Suprapubic skin (tissue), 4 donors: ENCODE data around the gene THAP11. TPM values are rescaled to one million over a fixed set of nuclear protein-coding genes. Genes with fewer than 3 reads are reported as not detected.
"Not testable (repeated sequence)": the region's sequence is repeated elsewhere in the genome, so short reads cannot be mapped to it uniquely, and the experiment has no call there.

Experiments
- DNase-seq, 2 donors: peaks; one replicate each; pipeline ENCODE4 v3.0.0-alpha.2; 2019; ENCODE audit warnings: low spot score in 2 of 2
- H3K27ac ChIP-seq: fragments of 200-600 bp; sonication (generic); one replicate; pipeline ENCODE4 v1.5.1; 2019
- H3K27me3 ChIP-seq: fragments of 200-600 bp; sonication (generic); one replicate; pipeline ENCODE4 v1.5.1; 2019
- H3K36me3 ChIP-seq: fragments of 200-600 bp; sonication (generic); one replicate; pipeline ENCODE4 v1.5.1; 2019
- H3K4me1 ChIP-seq: fragments of 200-600 bp; sonication (generic); one replicate; pipeline ENCODE4 v1.5.1; 2019
- H3K4me3 ChIP-seq: fragments of 200-600 bp; sonication (generic); one replicate; pipeline ENCODE4 v1.5.1; 2019; ENCODE audit warnings: mild to moderate bottlenecking
- H3K9me3 ChIP-seq: fragments of 200-600 bp; sonication (generic); one replicate; pipeline ENCODE4 v1.5.1; 2019
- EP300 ChIP-seq: sonication (generic); formaldehyde crosslinking; IDR thresholded peaks from one replicate; pipeline ENCODE4 v1.6.1; 2017; ENCODE audit warnings: antibody characterized with exemption
- POLR2A ChIP-seq, 2 donors: fragments of 450-650 bp; IDR thresholded peaks; one replicate each; pipeline ENCODE4 v1.6.1; 2017; ENCODE audit warnings: antibody characterized with exemption in 2 of 2, mild to moderate bottlenecking in 2 of 2, moderate library complexity in 2 of 2
- POLR2AphosphoS5 ChIP-seq, 3 donors: sonication (generic); formaldehyde crosslinking; IDR thresholded peaks; one replicate each; pipeline ENCODE4 v1.6.1; 2017; ENCODE audit warnings: antibody characterized with exemption in 3 of 3
- WGBS: methylation state at CpG from one replicate; pipeline ENCODE4 v1.1.5; 2018; 5-methylcytosine and 5-hydroxymethylcytosine counted together
- total RNA-seq, 4 donors: library from RNA; depleted of rRNA; stranded (reverse); fragments of >200 nt; gene quantifications; one replicate each; pipeline ENCODE4 v1.1.0, GENCODE V29; 2016
- TF ChIP-seq, protein P1 (sequence below), 2 donors: fragments of 200-600 bp in 1 of 2; fragments of 450-650 bp in 1 of 2; sonication (generic) in 1 of 2; IDR thresholded peaks; one replicate each; pipeline ENCODE4 v1.5.1; 2016 to 2019; ENCODE audit warnings: antibody characterized with exemption in 2 of 2, mild to moderate bottlenecking in 1 of 2, moderate library complexity in 1 of 2

The THAP11 gene
- total RNA-seq, 4 donors from 2014 or later, result 45.7 to 92.0 (median 76.4) TPM

- 87% methylated on average over 10 of the region's 10 CpGs for WGBS
- peak overlapping the region; percentile 76 for H3K4me3 ChIP-seq
These were observed 7.9 kb upstream of the THAP11 start for GRCh38 chr16:67834242-67834614.

DNA sequence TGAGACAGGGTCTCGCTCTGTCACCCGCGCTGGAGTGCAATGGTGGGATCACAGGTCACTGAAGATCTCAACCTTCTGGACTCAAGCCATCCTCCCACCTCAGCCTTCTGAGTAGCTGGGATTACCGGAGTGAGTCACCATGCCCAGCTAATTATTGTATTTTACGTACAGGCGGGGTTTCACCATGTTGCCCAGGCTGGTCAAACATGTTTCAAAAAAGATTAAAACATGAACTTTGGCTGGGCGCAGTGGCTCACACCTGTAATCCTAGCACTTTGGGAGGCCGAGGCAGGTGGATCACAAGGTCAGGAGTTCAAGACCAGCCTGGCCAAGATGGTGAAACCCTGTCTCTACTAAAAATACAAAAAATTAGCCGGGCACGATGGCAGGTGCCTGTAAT, 4.9 kb upstream of the THAP11 start:
- not testable (repeated sequence) for H3K27ac ChIP-seq, H3K36me3 ChIP-seq, H3K27me3 ChIP-seq, H3K4me3 ChIP-seq, DNase-seq, H3K9me3 ChIP-seq
- WGBS, result 92% methylated on average over 10 of the region's 10 CpGs
- peaks cover 25% of the 10 kb centered on the region for H3K4me1 ChIP-seq

More at GRCh38 chr16:67834242-67834614, 7.9 kb upstream of the THAP11 start:
- Histone ChIP-seq H3K27ac (no peak overlapping the region), H3K4me1 (peaks cover 24% of the 10 kb centered on the region), H3K9me3 (no peaks in the 10 kb centered on the region), H3K27me3 (no peaks in the 10 kb centered on the region), H3K36me3 (peaks cover 27% of the 10 kb centered on the region)
- TF ChIP-seq, protein P1, sequence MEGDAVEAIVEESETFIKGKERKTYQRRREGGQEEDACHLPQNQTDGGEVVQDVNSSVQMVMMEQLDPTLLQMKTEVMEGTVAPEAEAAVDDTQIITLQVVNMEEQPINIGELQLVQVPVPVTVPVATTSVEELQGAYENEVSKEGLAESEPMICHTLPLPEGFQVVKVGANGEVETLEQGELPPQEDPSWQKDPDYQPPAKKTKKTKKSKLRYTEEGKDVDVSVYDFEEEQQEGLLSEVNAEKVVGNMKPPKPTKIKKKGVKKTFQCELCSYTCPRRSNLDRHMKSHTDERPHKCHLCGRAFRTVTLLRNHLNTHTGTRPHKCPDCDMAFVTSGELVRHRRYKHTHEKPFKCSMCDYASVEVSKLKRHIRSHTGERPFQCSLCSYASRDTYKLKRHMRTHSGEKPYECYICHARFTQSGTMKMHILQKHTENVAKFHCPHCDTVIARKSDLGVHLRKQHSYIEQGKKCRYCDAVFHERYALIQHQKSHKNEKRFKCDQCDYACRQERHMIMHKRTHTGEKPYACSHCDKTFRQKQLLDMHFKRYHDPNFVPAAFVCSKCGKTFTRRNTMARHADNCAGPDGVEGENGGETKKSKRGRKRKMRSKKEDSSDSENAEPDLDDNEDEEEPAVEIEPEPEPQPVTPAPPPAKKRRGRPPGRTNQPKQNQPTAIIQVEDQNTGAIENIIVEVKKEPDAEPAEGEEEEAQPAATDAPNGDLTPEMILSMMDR (IDR thresholded peaks at IDR 0.05), result no peak
- TF ChIP-seq POLR2AphosphoS5 (IDR thresholded peaks at IDR 0.05) (no peak), POLR2A (IDR thresholded peaks at IDR 0.05) (no peak), EP300 (no peak)
- no peak for DNase-seq

GRCh38 chr16:67837811-67838210, 4.3 kb upstream of the THAP11 start:
- Histone ChIP-seq H3K4me1 (peaks cover 24% of the 10 kb centered on the region), H3K27ac (no peak overlapping the region), H3K27me3 (no peaks in the 10 kb centered on the region), H3K9me3 (no peaks in the 10 kb centered on the region), H3K4me3 (no peak overlapping the region), H3K36me3 (no peaks in the 10 kb centered on the region)
- no peak for DNase-seq
- whole genome bisulfite sequencing, result 85% methylated on average over 2 of the region's 2 CpGs
- TF ChIP-seq POLR2A (IDR thresholded peaks at IDR 0.05) (no peak), POLR2AphosphoS5 (IDR thresholded peaks at IDR 0.05) (no peak), EP300 (no peak)
- TF ChIP-seq, protein P1 (IDR thresholded peaks at IDR 0.05), result no peak

DNA sequence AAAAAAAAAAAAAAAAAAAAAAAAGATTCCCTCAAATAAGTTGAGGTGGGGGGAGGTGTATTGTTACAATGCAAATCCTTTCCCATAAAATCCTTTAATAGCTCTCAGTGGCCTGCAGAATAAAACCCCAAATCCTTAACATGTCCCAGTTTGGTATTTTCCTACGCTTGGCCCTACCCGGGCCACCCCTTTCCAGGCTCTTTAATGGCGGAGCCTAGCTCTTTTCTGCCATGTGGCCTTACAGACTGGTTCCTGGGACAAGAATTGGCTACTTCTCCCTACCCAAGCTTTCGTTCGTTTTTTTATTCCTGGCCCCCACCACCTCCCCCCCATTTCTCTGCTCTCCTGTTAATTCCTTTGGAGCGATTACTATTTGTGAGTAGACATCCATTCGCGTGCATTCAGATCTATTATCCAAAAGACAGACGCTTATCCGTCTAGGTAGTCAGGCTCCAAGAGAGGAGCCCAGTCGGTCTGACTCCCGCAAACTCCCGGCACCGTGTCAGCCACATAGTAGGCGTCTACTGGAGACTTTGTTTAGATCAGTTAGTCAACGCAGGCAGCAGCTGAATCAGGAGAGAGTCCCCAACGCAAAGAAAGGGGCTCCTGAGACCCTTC, 813 bp upstream of the THAP11 start:
- Histone ChIP-seq H3K36me3 (no peaks in the 10 kb centered on the region), H3K27me3 (no peaks in the 10 kb centered on the region), H3K27ac (peak overlapping the region; percentile 99), H3K9me3 (no peaks in the 10 kb centered on the region), H3K4me3 (peak overlapping the region; percentile 88), H3K4me1 (peaks cover 45% of the 10 kb centered on the region)
- WGBS, result 41% methylated on average over 16 of the region's 17 CpGs
- DNase-seq, result no peak
- TF ChIP-seq POLR2A (IDR thresholded peaks at IDR 0.05) (no peak), EP300 (no peak), POLR2AphosphoS5 (IDR thresholded peaks at IDR 0.05) (no peak)
- TF ChIP-seq, protein P1 (IDR thresholded peaks at IDR 0.05), result no peak

DNA sequence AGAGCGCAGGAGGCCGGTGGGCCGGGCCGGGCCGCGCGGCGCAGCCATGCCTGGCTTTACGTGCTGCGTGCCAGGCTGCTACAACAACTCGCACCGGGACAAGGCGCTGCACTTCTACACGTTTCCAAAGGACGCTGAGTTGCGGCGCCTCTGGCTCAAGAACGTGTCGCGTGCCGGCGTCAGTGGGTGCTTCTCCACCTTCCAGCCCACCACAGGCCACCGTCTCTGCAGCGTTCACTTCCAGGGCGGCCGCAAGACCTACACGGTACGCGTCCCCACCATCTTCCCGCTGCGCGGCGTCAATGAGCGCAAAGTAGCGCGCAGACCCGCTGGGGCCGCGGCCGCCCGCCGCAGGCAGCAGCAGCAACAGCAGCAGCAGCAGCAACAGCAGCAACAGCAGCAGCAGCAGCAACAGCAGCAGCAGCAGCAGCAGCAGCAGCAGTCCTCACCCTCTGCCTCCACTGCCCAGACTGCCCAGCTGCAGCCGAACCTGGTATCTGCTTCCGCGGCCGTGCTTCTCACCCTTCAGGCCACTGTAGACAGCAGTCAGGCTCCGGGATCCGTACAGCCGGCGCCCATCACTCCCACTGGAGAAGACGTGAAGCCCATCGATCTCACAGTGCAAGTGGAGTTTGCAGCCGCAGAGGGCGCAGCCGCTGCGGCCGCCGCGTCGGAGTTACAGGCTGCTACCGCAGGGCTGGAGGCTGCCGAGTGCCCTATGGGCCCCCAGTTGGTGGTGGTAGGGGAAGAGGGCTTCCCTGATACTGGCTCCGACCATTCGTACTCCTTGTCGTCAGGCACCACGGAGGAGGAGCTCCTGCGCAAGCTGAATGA, 606 bp downstream of the THAP11 start:
- Histone ChIP-seq H3K4me1 (peaks cover 50% of the 10 kb centered on the region), H3K36me3 (no peaks in the 10 kb centered on the region)
- WGBS, result 0% methylated on average over 1 of the region's 67 CpGs

More for the DNA sequence above, 606 bp downstream of the THAP11 start:
- Histone ChIP-seq H3K9me3 (no peaks in the 10 kb centered on the region), H3K27ac (peak overlapping the region; percentile 99), H3K4me3 (peak overlapping the region; percentile 88), H3K27me3 (no peaks in the 10 kb centered on the region)
- peak in 1 of 2 donors; percentile 80 for DNase-seq
- TF ChIP-seq, protein P1 (IDR thresholded peaks at IDR 0.05), result peak in 1 of 2 donors; percentile 21
- no peak for TF ChIP-seq EP300
